ENCODE measurements around the gene CHCHD2. TPM values are rescaled to one million over a fixed set of nuclear protein-coding genes. Genes with fewer than 3 reads are reported as not detected.
"Not testable (repeated sequence)": the region's sequence is repeated elsewhere in the genome, so short reads cannot be mapped to it uniquely, and the experiment has no call there.

The CHCHD2 gene
- total and polyA plus RNA-seq, 4 donors = 179 to 617 (median 288) TPM

GRCh38 chr7:56115852-56116538 is 9.7 kb upstream of the CHCHD2 start, which contains the start of gene NUPR2:
Gene NUPR2 (minus strand): TSS chr7:56116417. CDS start chr7:56116314, 103 bp downstream.
- H3K36me3 ChIP-seq (ENCODE audit: control insufficient read depth in 4 of 4, insufficient read depth in 4 of 4, low read length in 4 of 4) = no peaks in the 10 kb centered on the region
- H3K9ac ChIP-seq (ENCODE audit: insufficient read depth in 1 of 2, low read length in 2 of 2) = no peak within 1 kb of the TSS
- no peak within 1 kb of the TSS for H3K4me3 ChIP-seq
- ATAC-seq (ENCODE audit: insufficient read depth, low FRiP score) = peak; percentile 41
- H3K4me1 ChIP-seq (ENCODE audit: control insufficient read depth in 5 of 5, insufficient read depth in 5 of 5, low read length in 5 of 5) = no peaks in the 10 kb centered on the region
- peaks cover 0 to 6% (median 3%) of the 10 kb centered on the region in 3 donors for H3K27me3 ChIP-seq (ENCODE audit: control insufficient read depth in 3 of 3, insufficient read depth in 3 of 3, low read length in 2 of 3)
- 9% methylated on average over 55 to 65 of the region's 65 CpGs for WGBS, 2 donors
- H3K9me3 ChIP-seq (ENCODE audit: control insufficient read depth in 4 of 4, insufficient read depth in 3 of 4, low read length in 3 of 4) = no peaks in the 10 kb centered on the region
- DNase-seq = peak in 2 of 3 donors; percentile 17 to 30
- no peak within 1 kb of the TSS for H3K27ac ChIP-seq (ENCODE audit: low read depth in 1 of 2, low read length in 1 of 2)
- TF ChIP-seq CTCF (IDR thresholded peaks at IDR 0.05; ENCODE audit: control extremely low read depth, extremely low read depth) = no peak

- H3K9me3 ChIP-seq (ENCODE audit: control insufficient read depth in 4 of 4, insufficient read depth in 3 of 4, low read length in 3 of 4); H3K4me1 ChIP-seq (ENCODE audit: control insufficient read depth in 5 of 5, insufficient read depth in 5 of 5, low read length in 5 of 5); H3K36me3 ChIP-seq (ENCODE audit: control insufficient read depth in 4 of 4, insufficient read depth in 4 of 4, low read length in 4 of 4); H3K27me3 ChIP-seq (ENCODE audit: control insufficient read depth in 3 of 3, insufficient read depth in 3 of 3, low read length in 2 of 3); H3K27ac ChIP-seq (ENCODE audit: low read depth in 1 of 2, low read length in 1 of 2); H3K4me3 ChIP-seq; H3K9ac ChIP-seq (ENCODE audit: insufficient read depth in 1 of 2, low read length in 2 of 2); ATAC-seq (ENCODE audit: insufficient read depth, low FRiP score); DNase-seq: not testable (repeated sequence)
- WGBS, 2 donors = 95 to 96% methylated on average over 3 of the region's 3 CpGs
These were observed 6.0 kb upstream of the CHCHD2 start for GRCh38 chr7:56112244-56112643.

GRCh38 chr7:56110611-56111010 is 4.3 kb upstream of the CHCHD2 start:
- no peak for ATAC-seq (ENCODE audit: insufficient read depth, low FRiP score)
- H3K27me3 ChIP-seq (ENCODE audit: control insufficient read depth in 3 of 3, insufficient read depth in 3 of 3, low read length in 2 of 3) = peaks cover 0 to 3% (median 2%) of the 10 kb centered on the region in 3 donors
- H3K27ac ChIP-seq (ENCODE audit: low read depth in 1 of 2, low read length in 1 of 2) = no peak overlapping the region
- no peak overlapping the region for H3K4me3 ChIP-seq
- H3K9me3 ChIP-seq (ENCODE audit: control insufficient read depth in 4 of 4, insufficient read depth in 3 of 4, low read length in 3 of 4) = no peaks in the 10 kb centered on the region
- no peak overlapping the region for H3K9ac ChIP-seq (ENCODE audit: insufficient read depth in 1 of 2, low read length in 2 of 2)
- WGBS, 2 donors = 66 to 79% methylated on average over 1 of the region's 1 CpG
- no peak for TF ChIP-seq CTCF (IDR thresholded peaks at IDR 0.05; ENCODE audit: control extremely low read depth, extremely low read depth)
- DNase-seq = no peak
- peaks cover 0 to 3% (median 0%) of the 10 kb centered on the region in 5 donors for H3K4me1 ChIP-seq (ENCODE audit: control insufficient read depth in 5 of 5, insufficient read depth in 5 of 5, low read length in 5 of 5)
- H3K36me3 ChIP-seq (ENCODE audit: control insufficient read depth in 4 of 4, insufficient read depth in 4 of 4, low read length in 4 of 4) = peaks cover 0 to 5% (median 0%) of the 10 kb centered on the region in 4 donors

- 94 to 95% methylated on average over 1 of the region's 1 CpG for WGBS, 2 donors
- H3K9me3 ChIP-seq (ENCODE audit: control insufficient read depth in 4 of 4, insufficient read depth in 3 of 4, low read length in 3 of 4) = no peaks in the 10 kb centered on the region
- H3K27ac ChIP-seq (ENCODE audit: low read depth in 1 of 2, low read length in 1 of 2) = no peak overlapping the region
- DNase-seq (no peak), ATAC-seq (ENCODE audit: insufficient read depth, low FRiP score) (no peak)
- H3K9ac ChIP-seq (ENCODE audit: insufficient read depth in 1 of 2, low read length in 2 of 2) = no peak overlapping the region
- H3K27me3 ChIP-seq (ENCODE audit: control insufficient read depth in 3 of 3, insufficient read depth in 3 of 3, low read length in 2 of 3) = no peaks in the 10 kb centered on the region
- H3K36me3 ChIP-seq (ENCODE audit: control insufficient read depth in 4 of 4, insufficient read depth in 4 of 4, low read length in 4 of 4) = peaks cover 5 to 8% (median 6%) of the 10 kb centered on the region in 4 donors
- H3K4me1 ChIP-seq (ENCODE audit: control insufficient read depth in 5 of 5, insufficient read depth in 5 of 5, low read length in 5 of 5) = peaks cover 0 to 9% (median 7%) of the 10 kb centered on the region in 5 donors
- no peak overlapping the region for H3K4me3 ChIP-seq
- no peak for TF ChIP-seq CTCF (IDR thresholded peaks at IDR 0.05; ENCODE audit: control extremely low read depth, extremely low read depth)
These were observed 1.6 kb upstream of the CHCHD2 start for GRCh38 chr7:56107954-56108258.
